Hepatocyte (in vitro differentiated cells): ENCODE measurements around the gene C3orf85. TPM values are rescaled to one million over a fixed set of nuclear protein-coding genes. Genes with fewer than 3 reads are reported as not detected.

Source experiments
- DNase-seq: peaks from one replicate; pipeline ENCODE4 v3.0.0-alpha.2; 2016; ENCODE audit warnings: low spot score
- H2AFZ ChIP-seq: fragments of 200-600 bp; sonication (generic); 2 replicates; pipeline ENCODE4 v1.6.0; 2016; ENCODE audit warnings: antibody characterized with exemption, mild to moderate bottlenecking
- H3K27ac ChIP-seq: fragments of 200-600 bp; sonication (generic); 2 replicates; pipeline ENCODE4 v1.5.1; 2016; ENCODE audit warnings: mild to moderate bottlenecking
- H3K27me3 ChIP-seq: fragments of 200-600 bp; sonication (generic); 2 replicates; pipeline ENCODE4 v1.6.1; 2016
- H3K36me3 ChIP-seq: fragments of 200-600 bp; sonication (generic); replicated peaks from 2 replicates; pipeline ENCODE4 v1.5.1; 2016; ENCODE audit warnings: low read depth; ENCODE audit not compliant: insufficient read depth
- H3K4me1 ChIP-seq: fragments of 200-600 bp; sonication (generic); 2 replicates; pipeline ENCODE4 v1.5.1; 2016; ENCODE audit warnings: mild to moderate bottlenecking, moderate library complexity; ENCODE audit not compliant: insufficient read depth
- H3K4me2 ChIP-seq: fragments of 200-600 bp; sonication (generic); 2 replicates; pipeline ENCODE4 v1.6.0; 2016
- H3K4me3 ChIP-seq: fragments of 200-600 bp; sonication (generic); 2 replicates; pipeline ENCODE4 v1.5.1; 2016; ENCODE audit warnings: mild to moderate bottlenecking
- H3K79me2 ChIP-seq: fragments of 200-600 bp; sonication (generic); 2 replicates; pipeline ENCODE4 v1.6.0; 2017; ENCODE audit warnings: mild to moderate bottlenecking
- H3K9me2 ChIP-seq: fragments of 200-600 bp; sonication (generic); replicated peaks from 2 replicates; pipeline ENCODE4 v1.6.0; 2017; ENCODE audit warnings: mild to moderate bottlenecking; ENCODE audit not compliant: insufficient read depth
- H3K9me3 ChIP-seq: fragments of 200-600 bp; sonication (generic); 2 replicates; pipeline ENCODE4 v1.5.1; 2016; ENCODE audit warnings: low read depth, mild to moderate bottlenecking
- H4K20me1 ChIP-seq: fragments of 200-600 bp; sonication (generic); 2 replicates; pipeline ENCODE4 v1.6.0; 2016; ENCODE audit warnings: mild to moderate bottlenecking; ENCODE audit not compliant: insufficient read depth, poor library complexity, severe bottlenecking
- EZH2 ChIP-seq: fragments of 200-600 bp; sonication (generic); IDR thresholded peaks from 2 replicates; pipeline ENCODE4 v1.6.1; 2016; ENCODE audit warnings: antibody characterized with exemption, mild to moderate bottlenecking, borderline replicate concordance
- EZH2phosphoT487 ChIP-seq: fragments of 200-600 bp; sonication (generic); IDR thresholded peaks from one replicate; pipeline ENCODE4 v1.6.1; 2018; ENCODE audit warnings: antibody characterized with exemption, mild to moderate bottlenecking, low read depth, moderate library complexity; ENCODE audit not compliant: unreplicated experiment, severe bottlenecking
- WGBS: methylation state at CpG from one replicate; pipeline ENCODE4 v1.1.6; 2016; ENCODE audit warnings: low lambda C conversion rate; ENCODE audit errors: missing lambda C conversion rate; 5-methylcytosine and 5-hydroxymethylcytosine counted together
- polyA plus RNA-seq: library from polyadenylated mRNA; unstranded; fragments of >200 nt; fragmentation: Nextera tagmentation; extraction: Ambion mirVana; gene quantifications from 2 replicates; pipeline ENCODE4 v1.2.1, GENCODE V29; 2016
- total RNA-seq: library from RNA; depleted of rRNA; stranded (reverse); fragments of >200 nt; gene quantifications from 2 replicates; pipeline ENCODE4 v1.2.3, GENCODE V29; 2014
- TF ChIP-seq, protein P1 (sequence below): fragments of 200-600 bp; sonication (generic); IDR thresholded peaks from 2 replicates; pipeline ENCODE4 v1.5.1; 2016; ENCODE audit warnings: antibody characterized with exemption, mild to moderate bottlenecking; ENCODE audit not compliant: poor library complexity

C3orf85 gene, protein sequence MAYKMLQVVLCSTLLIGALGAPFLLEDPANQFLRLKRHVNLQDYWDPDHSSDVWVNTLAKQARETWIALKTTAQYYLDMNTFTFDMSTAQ
- total RNA-seq (19.3 and 33.4 TPM in 2 replicates), polyA plus RNA-seq (40.5 and 52.2 TPM in 2 replicates)

GRCh38 chr3:109136523-109136922 lies at the start of gene C3orf85:
Gene C3orf85 (plus strand): TSS chr3:109136719. CDS start chr3:109136848, 129 bp downstream.
- 55% methylated on average over 3 of the region's 3 CpGs for WGBS
- TF ChIP-seq, protein P1, sequence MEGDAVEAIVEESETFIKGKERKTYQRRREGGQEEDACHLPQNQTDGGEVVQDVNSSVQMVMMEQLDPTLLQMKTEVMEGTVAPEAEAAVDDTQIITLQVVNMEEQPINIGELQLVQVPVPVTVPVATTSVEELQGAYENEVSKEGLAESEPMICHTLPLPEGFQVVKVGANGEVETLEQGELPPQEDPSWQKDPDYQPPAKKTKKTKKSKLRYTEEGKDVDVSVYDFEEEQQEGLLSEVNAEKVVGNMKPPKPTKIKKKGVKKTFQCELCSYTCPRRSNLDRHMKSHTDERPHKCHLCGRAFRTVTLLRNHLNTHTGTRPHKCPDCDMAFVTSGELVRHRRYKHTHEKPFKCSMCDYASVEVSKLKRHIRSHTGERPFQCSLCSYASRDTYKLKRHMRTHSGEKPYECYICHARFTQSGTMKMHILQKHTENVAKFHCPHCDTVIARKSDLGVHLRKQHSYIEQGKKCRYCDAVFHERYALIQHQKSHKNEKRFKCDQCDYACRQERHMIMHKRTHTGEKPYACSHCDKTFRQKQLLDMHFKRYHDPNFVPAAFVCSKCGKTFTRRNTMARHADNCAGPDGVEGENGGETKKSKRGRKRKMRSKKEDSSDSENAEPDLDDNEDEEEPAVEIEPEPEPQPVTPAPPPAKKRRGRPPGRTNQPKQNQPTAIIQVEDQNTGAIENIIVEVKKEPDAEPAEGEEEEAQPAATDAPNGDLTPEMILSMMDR, result no peak
- no peak for TF ChIP-seq EZH2phosphoT487
- Histone ChIP-seq H3K9me3 (no peaks in the 10 kb centered on the region), H3K79me2 (no peaks in the 10 kb centered on the region), H3K9me2 (no peaks in the 10 kb centered on the region), H4K20me1 (no peaks in the 10 kb centered on the region), H3K27me3 (no peaks in the 10 kb centered on the region), H2AFZ (no peak within 1 kb of the TSS), H3K36me3 (no peaks in the 10 kb centered on the region), H3K4me2 (peak within 1 kb of the TSS; percentile 65), H3K4me3 (peak within 1 kb of the TSS; percentile 12), H3K27ac (peak within 1 kb of the TSS; percentile 54), H3K4me1 (peaks cover 9% of the 10 kb centered on the region)
- DNase-seq, result peak; percentile 31

DNA sequence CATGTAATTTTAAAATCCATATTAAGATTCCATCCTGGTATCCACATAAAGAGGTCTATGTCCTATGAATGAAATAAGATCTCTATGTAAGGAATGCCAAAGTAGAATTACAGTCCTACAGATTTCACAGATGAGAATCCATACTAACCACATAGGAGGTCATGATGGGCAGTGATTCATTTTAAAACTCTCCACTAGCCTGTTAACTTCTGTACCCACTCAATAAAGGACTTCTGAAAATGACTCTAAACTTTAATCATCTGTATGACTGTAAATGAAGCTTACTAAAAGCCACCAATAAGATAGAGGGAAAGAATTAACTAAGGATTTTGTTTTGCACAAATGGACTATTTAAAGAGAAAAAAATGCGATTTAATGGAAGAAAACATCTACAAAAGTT lies 47.3 kb upstream of the C3orf85 start:
- H3K36me3 ChIP-seq, result no peaks in the 10 kb centered on the region
- H3K4me3 ChIP-seq, result no peak overlapping the region
- no peaks in the 10 kb centered on the region for H3K79me2 ChIP-seq
- H3K4me1 ChIP-seq, result no peaks in the 10 kb centered on the region
- no peaks in the 10 kb centered on the region for H4K20me1 ChIP-seq
- TF ChIP-seq EZH2, result no peak
- TF ChIP-seq EZH2phosphoT487, result no peak
- TF ChIP-seq, protein P1, result no peak
- no peak overlapping the region for H3K4me2 ChIP-seq
- no peak for DNase-seq
- H3K27ac ChIP-seq, result no peak overlapping the region
- WGBS, result 78% methylated on average over 1 of the region's 1 CpG
- H3K9me3 ChIP-seq, result no peaks in the 10 kb centered on the region
- no peaks in the 10 kb centered on the region for H3K27me3 ChIP-seq
- H3K9me2 ChIP-seq, result no peaks in the 10 kb centered on the region
- no peak overlapping the region for H2AFZ ChIP-seq

DNA sequence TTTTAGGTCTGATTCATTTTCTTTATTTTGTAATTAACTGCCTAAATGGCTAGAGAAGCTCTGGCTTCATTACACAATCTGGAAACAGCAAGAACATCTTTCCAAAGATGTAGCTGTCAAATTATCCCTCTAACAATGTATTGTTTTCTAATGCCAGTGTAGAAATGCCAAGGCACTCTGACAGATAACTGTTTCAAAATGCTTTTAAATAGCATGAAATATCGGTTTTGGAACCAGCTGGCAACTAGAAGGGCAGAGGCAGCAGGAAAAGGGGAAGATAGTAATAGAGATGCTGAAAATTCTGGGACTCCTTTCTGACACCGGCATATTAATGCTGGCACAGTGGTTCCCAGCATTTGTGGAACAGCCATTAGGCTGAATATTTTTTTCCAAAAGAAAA lies 44.7 kb upstream of the C3orf85 start:
- no peak for DNase-seq
- no peak overlapping the region for H3K4me2 ChIP-seq
- no peak overlapping the region for H2AFZ ChIP-seq
- H3K79me2 ChIP-seq, result no peaks in the 10 kb centered on the region
- no peaks in the 10 kb centered on the region for H3K36me3 ChIP-seq
- H3K27me3 ChIP-seq, result no peaks in the 10 kb centered on the region
- H3K27ac ChIP-seq, result no peak overlapping the region
- no peaks in the 10 kb centered on the region for H4K20me1 ChIP-seq
- H3K4me3 ChIP-seq, result no peak overlapping the region
- H3K9me3 ChIP-seq, result no peaks in the 10 kb centered on the region
- 41% methylated on average over 2 of the region's 2 CpGs for WGBS
- H3K9me2 ChIP-seq, result no peaks in the 10 kb centered on the region
- H3K4me1 ChIP-seq, result no peaks in the 10 kb centered on the region
- TF ChIP-seq EZH2phosphoT487 (no peak), EZH2 (no peak)
- TF ChIP-seq, protein P1, result no peak

GRCh38 chr3:109093561-109093960 lies 43.0 kb upstream of the C3orf85 start:
- Histone ChIP-seq H4K20me1 (no peaks in the 10 kb centered on the region), H3K79me2 (no peaks in the 10 kb centered on the region), H3K9me3 (no peaks in the 10 kb centered on the region), H2AFZ (no peak overlapping the region), H3K9me2 (no peaks in the 10 kb centered on the region), H3K4me3 (no peak overlapping the region), H3K27ac (no peak overlapping the region), H3K36me3 (no peaks in the 10 kb centered on the region), H3K4me1 (no peaks in the 10 kb centered on the region), H3K4me2 (no peak overlapping the region), H3K27me3 (no peaks in the 10 kb centered on the region)
- DNase-seq, result no peak
- TF ChIP-seq EZH2phosphoT487 (no peak), EZH2 (no peak)
- TF ChIP-seq, protein P1, result no peak
